K562 (cell line): Measurements from ENCODE around the gene PRR19.

Experiments
- FOXA1 ChIP-seq: fragments of 450-650 bp; IDR thresholded peaks from 2 replicates; pipeline ENCODE4 v1.6.1; 2016; ENCODE audit warnings: mild to moderate bottlenecking, borderline replicate concordance
- POLR2A ChIP-seq: fragments of 450-650 bp; conservative IDR thresholded peaks from 2 replicates; pipeline ENCODE4 v1.6.1; 2016
- RAD21 ChIP-seq, 2 experiments: fragments of 250-450 bp in 1 of 2; fragments of 450-650 bp in 1 of 2; sonication (Bioruptor Pico) in 1 of 2; formaldehyde crosslinking in 1 of 2; IDR thresholded peaks in 1 of 2; conservative IDR thresholded peaks in 1 of 2; 2 replicates each; pipeline versions ENCODE4 v1.4.0 to v1.8.0; 2020 to 2022; ENCODE audit warnings: mild to moderate bottlenecking in 2 of 2, moderate library complexity in 1 of 2
- TAL1 ChIP-seq: fragments of 450-650 bp; IDR thresholded peaks from 2 replicates; pipeline ENCODE4 v1.6.1; 2016; ENCODE audit warnings: mild to moderate bottlenecking
- ZNF124 ChIP-seq: sonication (generic); formaldehyde crosslinking; IDR thresholded peaks from 2 replicates; pipeline ENCODE4 v1.8.1; 2022; ENCODE audit warnings: missing genetic modification reagents
- ZZZ3 ChIP-seq: fragments of 450-650 bp; IDR thresholded peaks from 2 replicates; pipeline ENCODE4 v1.6.1; 2016; ENCODE audit warnings: antibody characterized with exemption, mild to moderate bottlenecking, moderate library complexity

- TF ChIP-seq RAD21 (CRISPR knock-in tag; conservative IDR thresholded peaks at IDR 0.05 in 1 of 2, IDR thresholded peaks at IDR 0.05 in 1 of 2) = no peak
- no peak for TF ChIP-seq POLR2A
- TF ChIP-seq ZZZ3 = no peak
- TF ChIP-seq ZNF124 (CRISPR knock-in tag) = no peak
- no peak for TF ChIP-seq FOXA1
- no peak for TF ChIP-seq TAL1
These were observed 1.2 kb downstream of the PRR19 start for GRCh38 chr19:42303101-42303464.
